Astrocyte (in vitro differentiated cells and primary cell): ENCODE data around the gene NCAPG2.

Source experiments
- CTCF ChIP-seq: IDR thresholded peaks from 2 replicates; pipeline ENCODE4 v1.5.1; 2011; ENCODE audit warnings: low read depth, mild to moderate bottlenecking, inconsistent platforms, low read length, moderate library complexity; ENCODE audit not compliant: insufficient read depth
- EZH2 ChIP-seq: IDR thresholded peaks from 2 replicates; pipeline ENCODE4 v1.6.1; 2012; ENCODE audit warnings: mild to moderate bottlenecking, low read length, inconsistent platforms; ENCODE audit not compliant: insufficient read depth

DNA sequence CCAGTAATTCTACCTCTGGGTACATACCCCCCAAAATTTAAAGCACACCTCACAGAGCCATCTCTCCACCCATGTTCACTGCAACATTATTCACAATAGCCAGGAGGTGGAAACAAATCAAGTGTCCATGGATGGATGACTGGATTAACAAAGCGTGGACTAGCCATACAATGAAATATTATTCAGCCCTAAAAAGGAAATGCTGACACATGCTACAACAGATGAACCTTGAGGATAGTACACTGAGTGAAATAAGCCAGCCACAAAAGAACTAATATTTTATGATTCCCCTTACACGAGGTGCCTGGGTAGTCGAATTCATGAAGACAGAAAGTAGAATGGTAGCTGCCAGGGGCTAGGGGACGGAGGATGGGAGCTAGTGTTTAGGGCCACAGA, 85.9 kb downstream of the NCAPG2 start:
- TF ChIP-seq CTCF (no peak), EZH2 (no peak)
